ENCODE measurements around the gene IL4R. TPM values are rescaled to one million over a fixed set of nuclear protein-coding genes. Genes with fewer than 3 reads are reported as not detected.

The IL4R gene
- total and polyA plus RNA-seq, 10 of the 15 experiments (the other 5 are each of a cell fraction or from before 2014, with no cell fraction given): 2.6 to 70.4 (median 36.6) TPM

DNA sequence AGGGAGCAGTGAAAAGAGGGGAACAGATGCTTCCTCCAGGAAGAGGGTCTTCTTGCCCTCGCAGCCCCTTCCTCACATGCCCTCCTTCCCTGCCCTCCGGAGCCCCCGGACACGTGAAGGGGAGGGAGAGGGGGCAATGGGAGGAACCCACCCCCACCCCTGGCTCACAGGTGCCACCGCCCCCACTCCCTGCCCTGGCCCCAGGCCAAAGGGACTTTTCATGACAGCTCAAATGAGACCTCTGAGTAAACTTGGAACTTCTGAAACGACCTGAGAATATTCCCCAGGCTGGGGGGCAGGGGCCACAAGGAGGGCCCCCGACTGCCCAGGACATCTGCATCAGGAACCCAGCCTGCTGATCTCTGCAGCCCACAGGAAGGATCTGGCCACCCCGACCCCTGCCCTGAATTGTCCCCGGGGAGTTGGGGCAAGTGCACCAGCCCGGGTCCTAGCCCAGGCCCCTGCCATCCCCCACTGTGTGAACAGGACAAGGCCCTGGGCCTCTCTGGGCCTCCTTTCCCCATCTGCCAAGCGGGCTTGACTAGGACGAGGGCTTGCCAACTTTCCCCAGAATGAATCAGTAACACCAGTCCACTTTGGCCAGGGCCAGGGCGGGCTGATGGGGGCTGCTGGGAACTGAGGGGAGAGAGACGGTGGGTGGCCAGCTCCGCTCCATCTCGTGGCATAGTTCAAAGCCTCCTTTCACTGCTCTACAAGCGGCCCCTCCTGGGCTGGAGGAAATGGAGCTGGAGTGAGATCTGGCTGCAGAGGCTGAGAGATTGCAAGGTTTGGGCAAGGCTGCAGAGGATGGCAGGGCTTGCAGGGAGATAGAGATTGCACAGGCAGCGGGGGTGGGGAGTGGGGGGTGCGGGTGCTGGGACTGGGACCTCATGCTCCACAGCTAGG is 92.0 kb downstream of the IL4R start:
- no peaks in the 10 kb centered on the region for H3K27me3 ChIP-seq (replicated peaks in 1 of 2; ENCODE audit: control insufficient read depth in 2 of 2, insufficient read depth in 2 of 2, low read length in 1 of 2)
- H3K36me3 ChIP-seq (ENCODE audit: control insufficient read depth in 2 of 2, insufficient read depth in 2 of 2, low read length in 1 of 2): peaks cover 0 to 13% of the 10 kb centered on the region in 2 experiments
- POLR2A ChIA-PET: interaction anchor here (0.7 to 11.1 kb wide), 14 partner anchors 11 to 164 kb away, joined by 3 to 208 read pairs (median 7); no protein-coding TSS in a partner anchor
- ATAC-seq (peak; percentile 18), DNase-seq (ENCODE audit: low read depth, low spot score) (no peak), FAIRE-seq (no peak)
- H3K4me1 ChIP-seq (ENCODE audit: control insufficient read depth, insufficient read depth, low read length): peaks cover 39% of the 10 kb centered on the region
- H3K27ac ChIP-seq (ENCODE audit: control insufficient read depth, insufficient read depth): peak overlapping the region; percentile 97
- in situ Hi-C loops (cut with MboI) (no loop called here), intact Hi-C loops (cut with micrococcal nuclease; ENCODE audit: unreplicated experiment) (no loop called here)
- no TSS peak for BruUV-seq (replicated peaks)
- H3K9ac ChIP-seq (ENCODE audit: control insufficient read depth, insufficient read depth, low read length): peak overlapping the region; percentile 99
- RAD21 ChIA-PET (ENCODE audit: unreplicated experiment): interaction anchor here (0.6 to 12.8 kb wide), 20 partner anchors 18 to 781 kb away, joined by 3 to 224 read pairs (median 6); partner anchors contain the start of genes KDM8 and NSMCE1
- CTCF ChIA-PET: interaction anchor here (1.0 to 9.2 kb wide), 11 partner anchors 14 to 225 kb away, joined by 3 to 113 read pairs (median 6); no protein-coding TSS in a partner anchor
- no peaks in the 10 kb centered on the region; the same call in 2 of the 3 replicates for H3K9me3 ChIP-seq (replicated peaks; ENCODE audit: control insufficient read depth, insufficient read depth, low read length)
- 0% methylated on average over 17 of the region's 19 CpGs for WGBS (ENCODE audit: insufficient coverage, insufficient replicate concordance, low lambda C conversion rate, missing lambda C conversion rate)
- H2AFZ ChIP-seq (ENCODE audit: control insufficient read depth, low read depth, low read length): no peak overlapping the region
- peak overlapping the region; percentile 86 for H3K4me3 ChIP-seq
- H3K4me2 ChIP-seq (ENCODE audit: control insufficient read depth, insufficient read depth): peak overlapping the region; percentile 99
- H4K20me1 ChIP-seq (ENCODE audit: control insufficient read depth, insufficient read depth): no peaks in the 10 kb centered on the region; the same call in 1 of the 2 replicates
- SMC1A ChIA-PET (ENCODE audit: uncharacterized antibody, unreplicated experiment): interaction anchor here (0.7 to 10.9 kb wide), 12 partner anchors 11 to 180 kb away, joined by 3 to 220 read pairs (median 10); no protein-coding TSS in a partner anchor
- peaks cover 97% of the 10 kb centered on the region for H3K79me2 ChIP-seq (ENCODE audit: control insufficient read depth, insufficient read depth, low read length)
- TF ChIP-seq EP300 (IDR thresholded peaks at IDR 0.05; ENCODE audit: borderline replicate concordance in 1 of 2, control insufficient read depth in 1 of 2, low read depth in 2 of 2, low read length in 2 of 2) (peak; percentile 68 to 87; a peak in 3 of 4 replicates), BMI1 (IDR thresholded peaks at IDR 0.05; ENCODE audit: borderline replicate concordance) (peak; percentile 45; the same call in 1 of the 2 replicates), CHD1 (IDR thresholded peaks at IDR 0.05; ENCODE audit: low read depth, low read length) (no peak), MEF2A (IDR thresholded peaks at IDR 0.05; ENCODE audit: insufficient read depth, low read depth, low read length) (peak; percentile 87), HSF1 (IDR thresholded peaks at IDR 0.05; ENCODE audit: low read depth, low read length) (no peak), POU2F2 (IDR thresholded peaks at IDR 0.05; ENCODE audit: borderline replicate concordance, low read depth, low read length) (peak; percentile 85), E2F8 (IDR thresholded peaks at IDR 0.05; ENCODE audit: low read depth, partially characterized antibody) (no peak), TCF3 (IDR thresholded peaks at IDR 0.05; ENCODE audit: borderline replicate concordance, insufficient read depth, low read depth, low read length) (peak; percentile 94), IRF4 (IDR thresholded peaks at IDR 0.05; ENCODE audit: low read depth, low read length) (peak; percentile 82), TARDBP (IDR thresholded peaks at IDR 0.05; ENCODE audit: borderline replicate concordance) (peak; percentile 77; the same call in 1 of the 2 replicates), SREBF1 (IDR thresholded peaks at IDR 0.05; ENCODE audit: low read length) (0 out of 2 replicates have a peak, but pooled peaks have one; percentile 24)
- TF ChIP-seq, protein P1, sequence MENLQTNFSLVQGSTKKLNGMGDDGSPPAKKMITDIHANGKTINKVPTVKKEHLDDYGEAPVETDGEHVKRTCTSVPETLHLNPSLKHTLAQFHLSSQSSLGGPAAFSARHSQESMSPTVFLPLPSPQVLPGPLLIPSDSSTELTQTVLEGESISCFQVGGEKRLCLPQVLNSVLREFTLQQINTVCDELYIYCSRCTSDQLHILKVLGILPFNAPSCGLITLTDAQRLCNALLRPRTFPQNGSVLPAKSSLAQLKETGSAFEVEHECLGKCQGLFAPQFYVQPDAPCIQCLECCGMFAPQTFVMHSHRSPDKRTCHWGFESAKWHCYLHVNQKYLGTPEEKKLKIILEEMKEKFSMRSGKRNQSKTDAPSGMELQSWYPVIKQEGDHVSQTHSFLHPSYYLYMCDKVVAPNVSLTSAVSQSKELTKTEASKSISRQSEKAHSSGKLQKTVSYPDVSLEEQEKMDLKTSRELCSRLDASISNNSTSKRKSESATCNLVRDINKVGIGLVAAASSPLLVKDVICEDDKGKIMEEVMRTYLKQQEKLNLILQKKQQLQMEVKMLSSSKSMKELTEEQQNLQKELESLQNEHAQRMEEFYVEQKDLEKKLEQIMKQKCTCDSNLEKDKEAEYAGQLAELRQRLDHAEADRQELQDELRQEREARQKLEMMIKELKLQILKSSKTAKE (IDR thresholded peaks at IDR 0.05; ENCODE audit: low read depth, poor library complexity, severe bottlenecking): peak; percentile 40
- TF ChIP-seq, protein P2, sequence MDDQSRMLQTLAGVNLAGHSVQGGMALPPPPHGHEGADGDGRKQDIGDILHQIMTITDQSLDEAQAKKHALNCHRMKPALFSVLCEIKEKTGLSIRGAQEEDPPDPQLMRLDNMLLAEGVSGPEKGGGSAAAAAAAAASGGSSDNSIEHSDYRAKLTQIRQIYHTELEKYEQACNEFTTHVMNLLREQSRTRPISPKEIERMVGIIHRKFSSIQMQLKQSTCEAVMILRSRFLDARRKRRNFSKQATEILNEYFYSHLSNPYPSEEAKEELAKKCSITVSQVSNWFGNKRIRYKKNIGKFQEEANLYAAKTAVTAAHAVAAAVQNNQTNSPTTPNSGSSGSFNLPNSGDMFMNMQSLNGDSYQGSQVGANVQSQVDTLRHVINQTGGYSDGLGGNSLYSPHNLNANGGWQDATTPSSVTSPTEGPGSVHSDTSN (IDR thresholded peaks at IDR 0.05; ENCODE audit: insufficient replicate concordance, low read depth, low read length): no peak
